Measurements from ENCODE around the gene CHGA.

Gene CHGA

GRCh38 chr14:92930737-92931602, 8.0 kb downstream of the CHGA start:
- no peak for DNase-seq

DNA sequence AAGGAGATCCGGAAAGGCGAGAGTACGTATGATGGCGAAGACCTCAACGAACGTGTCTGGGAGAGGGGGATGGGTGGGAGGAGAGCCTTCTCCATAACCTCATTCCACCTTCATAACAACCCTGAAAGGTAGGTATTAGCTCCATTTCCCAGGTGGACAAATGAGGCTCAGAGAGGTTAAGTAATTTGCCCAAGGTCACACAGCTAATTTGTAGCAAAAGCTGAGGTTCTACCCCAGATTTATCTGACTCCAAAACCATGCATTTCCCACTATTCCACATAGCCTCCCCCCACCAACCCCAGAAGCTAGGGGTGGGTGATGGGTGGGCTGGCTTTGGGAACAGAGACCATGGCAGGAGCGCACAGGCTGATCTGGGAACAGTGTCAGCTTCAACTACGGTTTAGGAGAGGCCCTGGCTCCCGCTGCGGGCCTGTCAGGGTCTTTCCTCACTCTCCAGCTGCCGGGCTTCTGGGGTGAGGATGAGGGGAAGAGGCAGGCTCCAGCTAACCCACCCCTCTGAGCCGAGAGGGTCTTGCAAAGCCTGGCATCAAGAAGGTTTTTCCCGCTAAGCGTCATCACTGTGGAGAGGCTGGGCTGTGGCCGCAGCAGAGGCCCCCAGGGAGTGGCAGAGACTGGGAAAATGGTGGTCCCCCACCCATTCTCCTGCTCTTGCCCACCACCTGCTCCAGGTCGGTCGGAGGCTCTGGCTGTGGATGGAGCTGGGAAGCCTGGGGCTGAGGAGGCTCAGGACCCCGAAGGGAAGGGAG, 8.9 kb downstream of the CHGA start:
- DNase-seq = no peak

DNA sequence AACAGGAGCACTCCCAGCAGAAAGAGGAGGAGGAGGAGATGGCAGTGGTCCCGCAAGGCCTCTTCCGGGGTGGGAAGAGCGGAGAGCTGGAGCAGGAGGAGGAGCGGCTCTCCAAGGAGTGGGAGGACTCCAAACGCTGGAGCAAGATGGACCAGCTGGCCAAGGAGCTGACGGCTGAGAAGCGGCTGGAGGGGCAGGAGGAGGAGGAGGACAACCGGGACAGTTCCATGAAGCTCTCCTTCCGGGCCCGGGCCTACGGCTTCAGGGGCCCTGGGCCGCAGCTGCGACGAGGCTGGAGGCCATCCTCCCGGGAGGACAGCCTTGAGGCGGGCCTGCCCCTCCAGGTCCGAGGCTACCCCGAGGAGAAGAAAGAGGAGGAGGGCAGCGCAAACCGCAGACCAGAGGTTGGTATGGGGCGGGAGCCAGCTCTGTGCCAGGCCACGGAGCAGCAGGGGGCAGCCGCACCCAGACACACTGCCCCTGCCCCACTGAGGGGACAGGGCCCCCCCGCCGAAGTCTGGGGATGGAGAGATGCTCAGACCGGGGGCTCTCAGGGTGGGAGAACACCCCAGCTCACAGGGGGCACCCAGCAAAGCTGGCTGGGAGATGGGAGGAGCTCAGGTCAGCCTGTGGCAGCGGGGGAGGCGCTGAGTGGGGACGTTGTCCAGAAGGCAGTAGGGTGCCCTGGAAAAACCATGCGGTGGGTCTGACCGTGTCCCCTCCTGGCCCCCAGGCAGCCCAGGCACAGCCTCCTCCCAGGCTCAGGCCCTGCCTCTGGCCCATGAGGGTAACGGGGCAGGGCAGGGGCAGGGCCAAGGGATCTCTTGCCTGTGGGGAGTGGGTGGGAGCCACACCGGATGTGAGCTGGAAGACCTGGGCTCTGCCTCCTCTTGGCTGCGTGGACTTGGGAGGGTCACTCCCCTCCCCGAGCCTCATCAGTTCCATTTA, 9.8 kb downstream of the CHGA start:
- DNase-seq = no peak

DNA sequence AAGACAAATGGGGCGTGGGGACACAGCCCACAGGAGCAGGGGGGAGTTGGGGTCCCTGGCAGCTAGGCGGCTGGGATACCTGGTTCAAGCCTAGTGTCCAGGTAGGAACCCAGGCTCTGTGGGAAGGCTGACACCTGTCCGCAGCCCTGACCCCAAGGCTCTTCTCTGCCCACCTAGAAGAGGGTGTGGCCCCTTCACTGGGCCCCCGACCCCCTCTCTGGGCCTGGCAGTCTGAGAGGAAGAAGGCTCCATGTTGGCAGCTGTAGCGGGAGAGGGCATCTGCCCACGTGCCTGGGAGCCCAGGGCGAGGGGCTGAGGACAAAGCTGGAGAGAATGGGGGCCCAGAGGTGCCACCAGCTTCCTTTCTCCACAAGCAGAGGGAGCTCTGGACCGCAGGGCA, 10.5 kb downstream of the CHGA start:
- no peak for DNase-seq

- no peak for DNase-seq
Observed at GRCh38 chr14:92934196-92935085, 11.5 kb downstream of the CHGA start.

DNA sequence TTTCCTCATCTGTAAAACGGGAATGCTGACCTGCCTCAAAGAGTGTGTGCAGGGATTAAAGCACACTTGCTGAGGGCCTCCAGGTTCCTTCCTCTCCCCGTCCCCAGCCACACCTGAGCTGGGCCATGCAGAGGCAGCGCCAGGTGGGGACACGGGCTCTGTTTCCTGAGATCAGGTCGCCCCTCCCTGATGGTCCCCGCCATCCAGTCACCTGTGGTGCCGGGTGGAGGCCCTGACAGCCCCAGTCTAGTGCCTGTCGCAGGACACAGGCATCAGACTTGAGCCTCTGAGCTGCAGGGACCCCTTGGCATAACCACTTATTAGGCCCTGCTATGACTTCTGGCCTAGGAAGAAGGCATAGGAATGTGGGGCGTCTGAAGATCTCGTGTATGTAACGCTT, 12.5 kb downstream of the CHGA start:
- no peak for DNase-seq

GRCh38 chr14:92936085-92936484, 13.1 kb downstream of the CHGA start:
- DNase-seq = no peak

DNA sequence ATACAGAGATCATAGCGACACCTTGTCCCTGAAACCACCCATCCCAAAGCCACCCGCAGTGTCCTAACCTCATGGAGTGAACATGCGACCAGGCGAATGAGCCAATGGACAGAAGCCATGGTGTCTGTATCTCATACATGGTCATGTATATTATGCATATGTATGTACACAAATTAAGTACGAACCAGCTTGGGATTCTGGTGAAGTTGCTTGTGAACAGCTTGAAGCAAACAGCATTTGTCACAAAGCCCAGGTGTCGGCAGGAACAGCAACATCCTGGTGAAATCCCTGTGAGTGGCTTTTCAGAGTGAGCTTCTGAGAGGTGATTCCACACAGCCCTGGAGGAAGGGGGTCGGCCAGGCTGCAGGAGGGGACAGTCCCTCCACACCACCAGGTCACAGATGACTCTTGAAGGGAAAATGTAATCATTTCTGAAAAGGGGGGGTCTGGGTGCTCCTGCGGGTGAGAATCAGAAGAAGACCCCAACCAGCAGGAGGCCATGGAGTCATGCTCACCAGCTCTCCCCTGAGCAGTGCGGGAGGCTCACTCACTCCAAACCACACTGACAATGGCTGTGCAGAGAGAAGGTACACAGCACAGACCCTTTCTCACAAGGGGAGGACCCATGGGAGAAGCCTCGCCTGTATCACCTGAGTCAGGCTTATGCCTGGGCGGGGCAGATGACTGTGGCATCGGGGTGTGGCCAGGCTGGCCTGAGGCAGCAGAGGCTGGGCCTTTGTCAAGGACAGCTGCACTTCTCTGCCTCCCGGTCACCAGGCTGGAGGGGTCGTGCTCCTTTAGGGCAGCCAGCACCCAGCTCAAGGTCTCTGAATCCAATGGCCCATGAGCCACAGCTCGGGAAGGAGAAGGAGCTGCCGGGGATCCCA, 14.3 kb downstream of the CHGA start:
- no peak for DNase-seq

DNA sequence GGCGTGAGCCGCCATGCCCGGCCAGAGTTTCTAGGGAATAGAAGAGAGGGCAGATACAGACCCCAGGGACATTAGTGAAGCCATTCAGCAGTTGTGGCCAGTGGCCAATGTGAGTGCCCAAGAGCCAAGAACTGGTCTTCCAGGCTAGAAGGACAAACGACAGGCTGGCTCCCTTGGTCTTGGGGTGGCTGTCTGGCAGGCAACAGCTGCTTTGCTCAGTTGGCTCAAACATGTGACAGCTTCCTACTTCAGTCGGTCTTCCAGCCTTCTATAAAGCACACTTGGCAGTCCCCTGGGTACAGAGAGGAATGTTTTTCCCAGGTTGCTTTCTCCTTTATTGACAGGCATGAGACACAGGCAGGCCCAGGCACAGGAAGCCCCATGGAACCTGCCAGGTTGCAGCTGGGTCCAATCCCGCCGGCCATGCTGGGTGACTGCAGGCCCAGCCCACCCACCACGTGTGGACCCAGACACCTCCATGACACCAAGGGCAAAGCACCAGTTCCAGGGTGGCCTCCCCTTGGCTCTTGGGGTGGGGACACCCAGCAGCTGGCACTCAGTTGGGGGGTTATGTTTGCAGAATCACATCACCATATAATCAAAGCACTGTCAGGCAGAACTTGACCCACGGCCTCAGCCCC, 15.4 kb downstream of the CHGA start:
- no peak for DNase-seq

- no peak for DNase-seq
Observed at GRCh38 chr14:92938890-92939671, 16.1 kb downstream of the CHGA start.

- no peak for DNase-seq
Observed at GRCh38 chr14:92939699-92940098, 16.7 kb downstream of the CHGA start.

DNA sequence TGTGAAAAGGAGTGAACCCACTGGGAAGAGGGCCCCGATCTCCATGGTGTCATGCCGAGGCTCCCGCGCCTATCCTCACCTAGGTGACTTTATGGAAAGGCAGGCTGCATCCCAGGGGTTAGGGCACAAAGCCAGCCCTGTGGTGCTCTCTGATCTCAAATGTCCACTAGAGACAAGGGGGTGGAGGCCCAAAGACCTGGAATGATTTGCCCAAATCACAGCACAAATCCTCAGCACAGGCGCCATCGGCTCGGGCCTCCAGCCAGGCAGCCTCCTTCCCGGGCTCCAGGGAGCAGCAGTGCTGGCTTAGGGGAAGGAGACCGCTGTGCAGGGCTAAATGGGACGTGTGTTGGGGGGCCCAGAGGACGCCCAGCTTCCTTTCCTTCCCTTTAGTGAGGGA, 17.6 kb downstream of the CHGA start:
- DNase-seq = no peak

DNA sequence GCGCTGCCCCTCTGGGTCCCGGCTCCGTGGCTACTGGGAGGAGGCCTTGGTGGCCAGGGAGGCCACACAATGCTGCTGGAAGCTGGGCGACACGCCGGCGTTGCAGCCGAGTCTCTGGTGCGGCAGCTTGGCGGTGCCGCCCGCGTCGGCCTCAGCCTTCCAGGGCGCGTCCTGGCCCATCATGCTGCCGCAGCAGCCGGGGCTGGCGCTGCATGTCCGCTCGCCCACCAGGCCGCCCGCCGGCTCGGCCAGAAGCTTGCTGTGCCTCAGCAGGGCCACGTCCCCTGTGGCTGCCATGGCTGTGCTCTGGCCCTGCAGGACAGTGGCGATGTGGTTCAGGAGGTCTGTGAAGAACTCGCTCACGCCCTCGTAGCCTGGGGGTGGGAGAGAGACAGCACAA, 18.6 kb downstream of the CHGA start:
- DNase-seq = no peak

GRCh38 chr14:92942136-92942535, 19.2 kb downstream of the CHGA start:
- no peak for DNase-seq

DNA sequence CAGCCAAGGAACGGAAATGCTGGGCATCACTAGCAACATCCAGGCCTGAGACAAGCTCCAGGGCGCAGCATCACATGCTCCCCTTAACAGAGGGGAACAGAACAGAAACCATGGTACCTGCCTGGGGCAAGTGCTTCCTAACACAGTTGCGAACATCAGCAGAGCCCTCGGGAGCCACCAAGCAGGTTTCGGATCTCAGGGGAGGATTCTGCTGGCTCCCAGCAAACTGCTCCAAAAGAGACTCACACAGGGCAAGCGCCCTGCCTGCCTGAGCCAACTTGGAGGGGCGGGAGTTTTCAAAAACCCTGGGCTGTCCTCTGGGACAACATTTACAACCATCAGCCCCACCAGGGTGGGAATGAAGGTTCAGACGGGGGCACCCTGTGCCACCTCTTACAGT, 19.6 kb downstream of the CHGA start:
- no peak for DNase-seq

DNA sequence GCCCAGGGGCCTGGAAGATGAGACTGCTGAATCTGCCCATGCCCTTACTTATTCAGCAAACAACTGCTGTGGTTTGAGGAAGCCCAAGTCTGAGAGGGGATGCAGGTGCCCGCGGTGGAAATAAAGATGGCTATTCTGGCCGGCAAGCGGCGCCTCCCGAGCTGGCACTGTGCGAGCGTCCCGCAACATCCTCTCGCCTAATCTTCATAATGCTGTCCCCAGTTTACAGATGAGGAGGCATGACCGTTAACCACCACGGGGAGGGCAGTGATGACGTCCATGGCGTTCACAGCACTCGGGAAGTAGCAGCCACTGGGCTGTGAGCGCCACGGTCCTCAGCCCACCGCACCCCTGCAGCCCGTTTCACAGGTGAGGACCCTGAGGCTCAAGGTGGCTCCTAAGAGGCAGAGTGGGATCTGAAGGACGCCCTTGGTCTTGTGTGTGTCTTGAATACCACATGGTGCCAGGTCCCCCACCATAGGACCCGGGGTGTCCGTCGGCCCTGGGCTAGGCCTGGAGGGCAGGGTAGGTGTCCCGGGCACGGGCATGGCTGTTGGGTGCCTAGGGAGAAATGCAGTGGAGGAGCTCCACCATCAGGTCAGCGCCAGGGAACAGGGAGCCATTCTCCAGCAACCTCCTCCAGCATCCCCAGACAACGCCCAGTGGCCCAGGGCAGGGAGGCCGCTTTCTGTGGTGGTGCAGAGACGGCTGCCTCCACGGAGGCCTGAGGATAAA, 20.2 kb downstream of the CHGA start:
- DNase-seq = no peak

DNA sequence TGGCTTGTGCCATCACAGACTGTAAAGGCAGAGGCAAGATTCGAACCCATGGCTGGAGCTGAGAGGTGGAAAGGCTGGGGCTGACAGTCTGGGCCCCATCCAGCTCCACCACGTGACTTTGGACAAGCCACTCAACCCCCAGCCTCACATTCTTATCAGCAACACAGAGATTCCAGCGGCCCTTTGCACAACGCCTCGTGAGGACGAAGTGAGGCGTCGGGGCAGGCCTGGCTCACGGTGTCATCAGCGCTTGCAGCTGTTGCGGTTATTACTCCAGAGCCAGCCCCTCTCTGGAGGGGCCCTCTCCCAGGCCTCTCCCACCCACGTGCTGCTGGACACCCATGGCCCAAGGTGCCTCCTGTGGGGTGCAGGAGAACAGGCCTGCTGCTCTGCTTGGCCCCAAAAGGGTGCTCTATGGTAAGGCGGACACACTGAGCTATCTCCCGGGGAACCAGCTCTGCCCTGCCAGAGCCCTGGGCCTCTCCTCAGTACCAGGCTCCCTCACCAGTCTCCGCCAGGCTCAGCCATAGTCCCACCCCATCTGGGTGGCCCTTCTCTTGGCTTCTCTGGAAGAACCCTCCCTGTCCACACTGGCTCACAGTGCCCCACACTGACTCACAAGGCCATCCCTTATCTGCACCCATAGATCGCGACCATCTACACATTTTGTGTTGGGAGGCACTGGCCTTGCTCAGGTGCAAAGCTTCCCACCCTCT, 21.1 kb downstream of the CHGA start:
- DNase-seq = no peak

- peak; percentile 50 for DNase-seq
Observed at GRCh38 chr14:92944976-92945375, 22.0 kb downstream of the CHGA start.
